BE2C (cell line): ENCODE results near the gene LCMT2.

ENCODE experiments used
- DNase-seq: peaks from one replicate; pipeline ENCODE4 v3.0.0-alpha.2; 2020
- H3K27me3 ChIP-seq: fragments of 250-450 bp; sonication (Bioruptor Pico); 2 replicates; pipeline ENCODE4 v1.5.1; 2020; ENCODE audit warnings: mild to moderate bottlenecking
- H3K36me3 ChIP-seq: fragments of 250-450 bp; sonication (Bioruptor Pico); 2 replicates; pipeline ENCODE4 v1.5.1; 2020; ENCODE audit warnings: mild to moderate bottlenecking
- H3K4me1 ChIP-seq: fragments of 250-450 bp; sonication (Bioruptor Pico); 2 replicates; pipeline ENCODE4 v1.5.1; 2020
- H3K4me3 ChIP-seq: 2 replicates; pipeline ENCODE4 v1.5.1; 2011; ENCODE audit warnings: low read depth, low read length
- H3K9me3 ChIP-seq: fragments of 250-450 bp; sonication (Bioruptor Pico); 2 replicates; pipeline ENCODE4 v1.5.1; 2020
- TF ChIP-seq, protein P1 (sequence below): IDR thresholded peaks from 2 replicates; pipeline ENCODE4 v1.5.1; 2012; ENCODE audit warnings: mild to moderate bottlenecking, low read depth, low read length

The LCMT2 gene

DNA sequence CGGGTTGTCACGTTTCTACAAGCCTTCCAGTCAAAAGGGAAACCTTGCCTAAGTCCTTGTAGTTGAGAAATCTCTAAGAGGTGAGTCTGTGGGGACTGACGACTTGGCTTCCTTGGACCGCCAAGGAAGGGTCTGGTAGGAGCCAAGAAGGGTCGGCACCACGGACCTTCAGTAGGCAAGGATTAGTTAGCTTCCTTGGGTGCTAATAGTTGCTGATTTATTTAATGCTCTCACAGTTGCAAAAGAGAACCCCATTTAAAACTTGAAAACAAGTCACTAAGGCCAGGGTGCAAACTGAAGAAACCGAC, 361 bp upstream of the LCMT2 start:
- no peak for DNase-seq
- TF ChIP-seq, protein P1, sequence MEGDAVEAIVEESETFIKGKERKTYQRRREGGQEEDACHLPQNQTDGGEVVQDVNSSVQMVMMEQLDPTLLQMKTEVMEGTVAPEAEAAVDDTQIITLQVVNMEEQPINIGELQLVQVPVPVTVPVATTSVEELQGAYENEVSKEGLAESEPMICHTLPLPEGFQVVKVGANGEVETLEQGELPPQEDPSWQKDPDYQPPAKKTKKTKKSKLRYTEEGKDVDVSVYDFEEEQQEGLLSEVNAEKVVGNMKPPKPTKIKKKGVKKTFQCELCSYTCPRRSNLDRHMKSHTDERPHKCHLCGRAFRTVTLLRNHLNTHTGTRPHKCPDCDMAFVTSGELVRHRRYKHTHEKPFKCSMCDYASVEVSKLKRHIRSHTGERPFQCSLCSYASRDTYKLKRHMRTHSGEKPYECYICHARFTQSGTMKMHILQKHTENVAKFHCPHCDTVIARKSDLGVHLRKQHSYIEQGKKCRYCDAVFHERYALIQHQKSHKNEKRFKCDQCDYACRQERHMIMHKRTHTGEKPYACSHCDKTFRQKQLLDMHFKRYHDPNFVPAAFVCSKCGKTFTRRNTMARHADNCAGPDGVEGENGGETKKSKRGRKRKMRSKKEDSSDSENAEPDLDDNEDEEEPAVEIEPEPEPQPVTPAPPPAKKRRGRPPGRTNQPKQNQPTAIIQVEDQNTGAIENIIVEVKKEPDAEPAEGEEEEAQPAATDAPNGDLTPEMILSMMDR: no peak

DNA sequence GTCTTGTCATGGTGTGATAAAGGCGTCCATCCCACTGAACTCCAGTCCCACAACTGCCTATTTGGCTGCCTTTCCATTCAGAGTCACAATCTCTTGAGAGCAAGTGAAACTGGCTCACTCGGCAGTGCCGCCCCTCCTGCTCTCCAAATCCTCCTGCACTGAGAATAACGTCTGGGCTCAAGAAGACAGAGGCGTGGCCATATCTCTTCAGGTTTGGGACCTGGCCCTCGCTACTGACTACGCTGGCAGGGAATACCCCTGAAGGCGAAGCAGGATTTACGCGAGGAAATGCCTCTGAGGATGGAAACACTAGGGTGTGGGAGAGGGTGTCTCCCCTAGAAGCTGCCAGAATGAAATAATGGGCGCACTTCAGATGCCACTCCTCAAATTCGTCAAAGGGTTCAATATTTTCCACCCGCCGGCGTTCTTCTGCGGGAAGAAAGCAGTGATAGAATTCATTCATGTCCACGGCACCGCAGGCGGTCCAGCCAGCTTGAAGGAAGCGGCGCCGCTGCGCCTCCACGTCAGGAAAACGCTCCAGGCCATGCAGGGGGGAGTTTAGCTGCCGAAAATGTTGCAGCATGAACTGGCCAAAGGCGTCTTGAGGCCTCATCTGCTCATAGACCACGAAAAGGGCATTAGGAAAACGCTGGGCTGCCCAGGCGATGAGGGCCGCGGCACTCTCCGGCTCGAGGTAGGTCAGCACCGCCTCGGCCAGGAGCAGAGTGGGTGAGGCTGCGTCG, 985 bp downstream of the LCMT2 start:
- TF ChIP-seq, protein P1: no peak
- H3K9me3 ChIP-seq: no peaks in the 10 kb centered on the region
- no peaks in the 10 kb centered on the region for H3K27me3 ChIP-seq
- peak overlapping the region; percentile 84 for H3K4me3 ChIP-seq
- no peak for DNase-seq
- no peaks in the 10 kb centered on the region for H3K4me1 ChIP-seq
- peaks cover 12% of the 10 kb centered on the region for H3K36me3 ChIP-seq

More for the DNA sequence above, 361 bp upstream of the LCMT2 start:
- Histone ChIP-seq H3K9me3 (no peaks in the 10 kb centered on the region), H3K4me1 (no peaks in the 10 kb centered on the region), H3K27me3 (no peaks in the 10 kb centered on the region), H3K4me3 (peak overlapping the region; percentile 84), H3K36me3 (peaks cover 12% of the 10 kb centered on the region)

DNA sequence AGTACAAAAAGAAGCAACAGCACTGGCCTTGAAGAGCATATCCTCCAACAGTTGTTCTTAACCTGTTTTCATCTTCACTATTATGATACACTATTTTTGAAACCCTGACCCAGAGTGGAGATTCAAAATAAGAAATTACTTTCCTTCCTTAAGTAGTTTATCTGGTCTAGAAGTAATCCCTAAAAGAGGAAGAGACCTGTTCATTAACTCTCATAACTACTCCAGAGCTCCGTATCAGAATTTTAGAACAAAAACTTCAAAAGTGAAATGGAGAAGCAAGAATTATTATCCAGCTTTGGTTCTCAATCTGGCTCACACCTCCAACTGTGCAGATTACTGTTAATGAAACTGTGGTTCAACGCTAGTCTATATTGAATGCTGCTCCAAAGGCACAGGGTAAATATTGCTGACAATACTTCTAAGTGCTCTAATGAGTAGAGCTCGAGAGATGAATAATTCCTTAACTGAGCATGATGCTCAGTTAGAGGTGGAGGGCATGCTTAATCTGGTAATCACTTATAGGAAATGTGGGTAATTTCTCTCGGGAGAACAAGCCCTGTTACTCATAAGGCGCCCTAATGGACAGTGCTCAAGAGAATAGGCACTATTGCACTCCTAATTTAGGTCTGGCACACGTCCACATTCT, 5.2 kb downstream of the LCMT2 start:
- H3K9me3 ChIP-seq: no peaks in the 10 kb centered on the region
- H3K27me3 ChIP-seq: no peaks in the 10 kb centered on the region
- TF ChIP-seq, protein P1: no peak
- H3K4me1 ChIP-seq: no peaks in the 10 kb centered on the region
- H3K4me3 ChIP-seq: no peak overlapping the region
- no peak for DNase-seq
- H3K36me3 ChIP-seq: peaks cover 12% of the 10 kb centered on the region

DNA sequence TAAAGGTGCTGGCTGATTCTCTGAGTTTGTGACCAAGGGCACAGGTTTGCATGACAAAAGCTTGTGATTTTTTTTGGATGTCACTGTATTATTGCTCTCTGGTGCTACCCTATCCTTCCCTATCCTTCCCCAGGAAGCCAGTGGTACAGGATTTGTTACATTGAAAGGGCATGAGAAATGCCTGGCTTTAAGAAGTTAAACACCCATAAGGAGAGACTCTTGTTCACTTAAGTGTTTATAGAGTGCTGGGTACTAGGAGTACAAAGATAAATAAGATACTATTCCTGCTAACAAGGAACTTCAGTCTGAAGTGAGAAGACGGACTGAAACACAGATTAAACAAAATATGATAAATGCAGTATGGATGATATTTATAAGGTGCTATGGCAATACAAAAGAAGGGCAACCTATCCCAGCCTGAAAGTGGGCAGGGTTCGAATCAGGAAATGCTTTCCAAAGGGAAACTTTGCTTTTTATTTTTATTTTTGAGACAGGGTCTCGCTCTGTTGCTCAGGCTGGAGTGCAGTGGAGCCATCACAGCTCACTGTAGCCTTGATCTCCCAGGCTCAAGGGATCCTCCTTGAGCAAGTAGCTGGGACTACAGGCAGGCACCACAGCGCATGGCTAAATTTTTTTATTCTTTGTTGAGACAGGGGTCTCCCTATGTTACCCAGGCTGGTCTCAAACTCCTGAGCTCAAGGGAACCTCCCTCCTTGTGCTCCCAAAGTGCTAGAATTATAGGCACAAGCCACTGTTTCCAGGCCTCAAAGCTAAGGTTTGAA, 11.2 kb downstream of the LCMT2 start:
- H3K4me3 ChIP-seq: no peak overlapping the region
- DNase-seq: no peak
- H3K9me3 ChIP-seq: no peaks in the 10 kb centered on the region
- no peaks in the 10 kb centered on the region; the same call in 1 of the 2 replicates for H3K27me3 ChIP-seq
- no peaks in the 10 kb centered on the region for H3K4me1 ChIP-seq
- H3K36me3 ChIP-seq: no peaks in the 10 kb centered on the region
- TF ChIP-seq, protein P1: no peak

DNA sequence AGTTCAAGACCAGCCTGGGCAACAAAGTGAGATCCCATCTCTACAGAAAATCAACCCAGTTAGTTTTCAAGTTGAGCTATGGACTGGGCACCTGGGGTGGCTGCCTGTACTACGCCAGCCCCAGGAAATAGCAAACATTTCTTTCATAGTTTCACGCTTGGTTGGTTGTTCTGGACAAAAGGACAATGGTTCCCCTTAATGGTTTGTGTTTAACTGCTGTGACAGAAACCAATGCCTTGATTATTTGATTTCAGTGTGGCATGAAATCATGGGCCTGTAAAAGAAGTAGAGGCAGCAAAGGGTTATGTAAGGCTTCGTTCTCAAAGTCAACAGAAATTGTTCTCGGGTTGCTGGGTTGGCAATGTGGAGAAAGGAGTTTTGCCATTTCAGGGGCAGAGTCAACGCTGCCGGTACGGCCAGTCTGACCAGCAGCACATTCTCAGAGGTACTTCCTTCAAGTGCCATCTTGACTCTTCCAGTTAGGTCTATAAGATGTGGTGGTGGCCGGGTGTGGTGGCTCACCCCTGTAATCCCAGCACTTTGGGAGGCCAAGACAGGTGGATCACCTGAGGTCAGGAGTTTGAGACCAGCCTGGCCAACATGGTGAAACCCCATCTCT, 12.7 kb downstream of the LCMT2 start:
- no peak for DNase-seq
- H3K9me3 ChIP-seq: no peaks in the 10 kb centered on the region

More for the DNA sequence above, 12.7 kb downstream of the LCMT2 start:
- Histone ChIP-seq H3K4me3 (no peak overlapping the region), H3K36me3 (no peaks in the 10 kb centered on the region), H3K4me1 (no peaks in the 10 kb centered on the region), H3K27me3 (no peaks in the 10 kb centered on the region; the same call in 1 of the 2 replicates)
- TF ChIP-seq, protein P1: no peak
